ENCODE measurements around the gene TBC1D2B. TPM values are rescaled to one million over a fixed set of nuclear protein-coding genes. Genes with fewer than 3 reads are reported as not detected.
A peak's percentile ranks its signal among the peaks of the same experiment; 100 is the strongest.

The TBC1D2B gene
- polyA plus RNA-seq, 3 donors = 5.9 to 53.3 (median 6.2) TPM

- peak in 2 of 3 donors; percentile 49 to 62 for DNase-seq
- Mint-ChIP-seq H3K36me3 (peaks cover 8 to 10% of the 10 kb centered on the region in 2 donors), H3K27ac (peak overlapping the region in 2 of 7 donors; percentile 11 to 58), H3K9me3 (peaks cover 0 to 2% (median 0%) of the 10 kb centered on the region in 7 donors), H3K4me1 (peaks cover 29% of the 10 kb centered on the region), H3K27me3 (ENCODE audit: low read depth in 3 of 3) (no peaks in the 10 kb centered on the region), H3K4me3 (no peak overlapping the region)
- H3K79me2 ChIP-seq (ENCODE audit: insufficient read depth, low read length) = peaks cover 100% of the 10 kb centered on the region
- H2AFZ ChIP-seq (ENCODE audit: insufficient read depth, low read depth, low read length, poor library complexity, severe bottlenecking) = no peak overlapping the region
- peaks cover 89 to 99% of the 10 kb centered on the region in 2 donors for H3K4me1 ChIP-seq (ENCODE audit: control insufficient read depth in 1 of 2, insufficient read depth in 2 of 2, low read length in 2 of 2)
- H3K27me3 ChIP-seq (ENCODE audit: control insufficient read depth in 2 of 2, insufficient read depth in 2 of 2, low read length in 2 of 2) = no peaks in the 10 kb centered on the region
- TF ChIP-seq, protein P1, sequence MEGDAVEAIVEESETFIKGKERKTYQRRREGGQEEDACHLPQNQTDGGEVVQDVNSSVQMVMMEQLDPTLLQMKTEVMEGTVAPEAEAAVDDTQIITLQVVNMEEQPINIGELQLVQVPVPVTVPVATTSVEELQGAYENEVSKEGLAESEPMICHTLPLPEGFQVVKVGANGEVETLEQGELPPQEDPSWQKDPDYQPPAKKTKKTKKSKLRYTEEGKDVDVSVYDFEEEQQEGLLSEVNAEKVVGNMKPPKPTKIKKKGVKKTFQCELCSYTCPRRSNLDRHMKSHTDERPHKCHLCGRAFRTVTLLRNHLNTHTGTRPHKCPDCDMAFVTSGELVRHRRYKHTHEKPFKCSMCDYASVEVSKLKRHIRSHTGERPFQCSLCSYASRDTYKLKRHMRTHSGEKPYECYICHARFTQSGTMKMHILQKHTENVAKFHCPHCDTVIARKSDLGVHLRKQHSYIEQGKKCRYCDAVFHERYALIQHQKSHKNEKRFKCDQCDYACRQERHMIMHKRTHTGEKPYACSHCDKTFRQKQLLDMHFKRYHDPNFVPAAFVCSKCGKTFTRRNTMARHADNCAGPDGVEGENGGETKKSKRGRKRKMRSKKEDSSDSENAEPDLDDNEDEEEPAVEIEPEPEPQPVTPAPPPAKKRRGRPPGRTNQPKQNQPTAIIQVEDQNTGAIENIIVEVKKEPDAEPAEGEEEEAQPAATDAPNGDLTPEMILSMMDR (IDR thresholded peaks at IDR 0.05) = no peak
- no peak overlapping the region for H3K4me2 ChIP-seq (replicated peaks; ENCODE audit: extremely low read depth, low read length, poor library complexity, severe bottlenecking)
- no peaks in the 10 kb centered on the region for H3K36me3 ChIP-seq (replicated peaks in 1 of 2; ENCODE audit: control insufficient read depth in 1 of 2, insufficient read depth in 2 of 2, low read length in 2 of 2)
- intact Hi-C loops (cut with micrococcal nuclease) = loop anchor here in 1 of 2 donors (5.0 kb wide), 1 partner anchor 34 kb away; no protein-coding TSS in a partner anchor
- no peak overlapping the region for H3K9ac ChIP-seq (ENCODE audit: insufficient read depth, low read length, poor library complexity, severe bottlenecking)
- H4K20me1 ChIP-seq (ENCODE audit: insufficient read depth, low read length) = peaks cover 27% of the 10 kb centered on the region
- WGBS (ENCODE audit: insufficient coverage) = 0% methylated on average over 1 of the region's 2 CpGs
- H3K27ac ChIP-seq (ENCODE audit: low read depth in 1 of 2, low read length in 2 of 2) = peak overlapping the region in 1 of 2 donors; percentile 92
- H3K4me3 ChIP-seq (replicated peaks in 1 of 3; ENCODE audit: low read depth in 2 of 3, low read length in 3 of 3) = no peak overlapping the region
- H3K9me3 ChIP-seq (replicated peaks in 1 of 2; ENCODE audit: control insufficient read depth in 1 of 2, insufficient read depth in 1 of 2, low read length in 2 of 2) = no peaks in the 10 kb centered on the region
Observed at GRCh38 chr15:78071383-78071782, 6.1 kb downstream of the TBC1D2B start.

- H3K9me3 Mint-ChIP-seq = peaks cover 0 to 2% (median 0%) of the 10 kb centered on the region in 7 donors
- intact Hi-C loops (cut with micrococcal nuclease) = loop anchor here in 1 of 2 donors (5.0 kb wide), 1 partner anchor 33 kb away; no protein-coding TSS in a partner anchor
- peak overlapping the region; percentile 69 to 89 for H3K4me3 Mint-ChIP-seq
- WGBS (ENCODE audit: insufficient coverage) = 50% methylated on average over 2 of the region's 4 CpGs
- peaks cover 17% of the 10 kb centered on the region for H3K4me1 Mint-ChIP-seq
- peaks cover 7% of the 10 kb centered on the region in 2 donors for H3K36me3 Mint-ChIP-seq
- H4K20me1 ChIP-seq (ENCODE audit: insufficient read depth, low read length) = peaks cover 16% of the 10 kb centered on the region
- H3K4me3 ChIP-seq (replicated peaks in 1 of 3; ENCODE audit: low read depth in 2 of 3, low read length in 3 of 3) = peak overlapping the region in 1 of 3 experiments; percentile 63
- no peaks in the 10 kb centered on the region for H3K27me3 ChIP-seq (ENCODE audit: control insufficient read depth in 2 of 2, insufficient read depth in 2 of 2, low read length in 2 of 2)
- peaks cover 98% of the 10 kb centered on the region for H3K79me2 ChIP-seq (ENCODE audit: insufficient read depth, low read length)
- H3K27me3 Mint-ChIP-seq (ENCODE audit: low read depth in 3 of 3) = no peaks in the 10 kb centered on the region
- peak overlapping the region; percentile 10 for H3K9ac ChIP-seq (ENCODE audit: insufficient read depth, low read length, poor library complexity, severe bottlenecking)
- peaks cover 89 to 99% of the 10 kb centered on the region in 2 donors for H3K4me1 ChIP-seq (ENCODE audit: control insufficient read depth in 1 of 2, insufficient read depth in 2 of 2, low read length in 2 of 2)
- H3K4me2 ChIP-seq (replicated peaks; ENCODE audit: extremely low read depth, low read length, poor library complexity, severe bottlenecking) = peak overlapping the region; percentile 66
- H2AFZ ChIP-seq (ENCODE audit: insufficient read depth, low read depth, low read length, poor library complexity, severe bottlenecking) = peak overlapping the region; percentile 34
- DNase-seq = peak in 2 of 3 donors; percentile 69 to 74
- peak overlapping the region; percentile 89 to 98 (median 92) for H3K27ac Mint-ChIP-seq
- no peaks in the 10 kb centered on the region for H3K36me3 ChIP-seq (replicated peaks in 1 of 2; ENCODE audit: control insufficient read depth in 1 of 2, insufficient read depth in 2 of 2, low read length in 2 of 2)
- peak overlapping the region; percentile 78 to 92 for H3K27ac ChIP-seq (ENCODE audit: low read depth in 1 of 2, low read length in 2 of 2)
- TF ChIP-seq, protein P1 (IDR thresholded peaks at IDR 0.05) = no peak
- no peaks in the 10 kb centered on the region for H3K9me3 ChIP-seq (replicated peaks in 1 of 2; ENCODE audit: control insufficient read depth in 1 of 2, insufficient read depth in 1 of 2, low read length in 2 of 2)
Observed at GRCh38 chr15:78070049-78070700, 7.3 kb downstream of the TBC1D2B start.

All from CD14-positive monocyte (primary cell).